HG02885 (cell line): Measurements from ENCODE around the gene HVCN1.
A peak's percentile ranks its signal among the peaks of the same experiment; 100 is the strongest.

Source experiments
- ATAC-seq: cut with Tn5 transposase; IDR thresholded peaks from one replicate; pipeline ENCODE4 v1.9.1; 2021; ENCODE audit warnings: mild to moderate bottlenecking; ENCODE audit not compliant: unreplicated experiment, poor library complexity

HVCN1 gene

GRCh38 chr12:110702081-110702480 lies 13.2 kb upstream of the HVCN1 start:
- ATAC-seq = no peak

DNA sequence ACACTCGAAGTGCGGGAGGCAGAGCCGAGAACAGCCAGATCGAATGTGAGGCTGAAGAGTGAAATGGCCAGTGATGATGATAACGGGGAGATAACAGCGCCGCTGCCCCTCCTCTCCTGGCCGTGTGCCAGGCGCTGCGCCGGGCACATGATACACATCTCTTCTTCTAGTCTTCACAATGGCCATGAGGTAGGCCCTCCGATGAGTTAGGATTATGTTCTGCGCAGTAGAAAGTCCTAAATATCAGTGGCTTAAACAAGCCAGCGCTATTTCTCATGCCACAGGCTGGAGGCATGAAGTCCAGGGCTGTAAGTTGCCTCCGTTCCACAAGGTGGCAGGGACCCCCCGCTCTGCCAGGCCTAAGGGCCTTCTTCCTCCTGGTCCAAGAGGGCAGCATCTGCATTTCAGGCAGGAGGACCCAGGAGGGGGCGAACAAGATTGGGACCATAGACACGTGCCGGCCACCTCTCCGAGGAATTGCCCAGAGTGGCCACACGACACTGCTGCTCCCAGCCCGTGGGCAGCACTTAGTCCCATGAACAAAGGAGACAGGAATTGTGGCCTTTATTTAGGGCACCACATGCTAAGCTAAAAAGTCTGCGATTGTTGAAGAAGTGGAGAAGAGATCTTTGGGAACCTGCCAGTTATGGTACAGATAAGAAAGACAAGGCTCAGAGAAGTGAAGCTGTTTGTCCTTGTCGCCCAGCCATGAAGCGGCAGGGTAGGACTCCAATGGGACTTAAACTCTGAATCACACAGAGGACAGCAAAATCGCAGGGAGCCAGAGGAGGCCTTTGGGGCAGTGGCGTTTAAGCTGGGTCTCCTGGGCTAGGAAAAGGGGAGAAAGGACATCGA lies 10.9 kb upstream of the HVCN1 start:
- no peak for ATAC-seq

DNA sequence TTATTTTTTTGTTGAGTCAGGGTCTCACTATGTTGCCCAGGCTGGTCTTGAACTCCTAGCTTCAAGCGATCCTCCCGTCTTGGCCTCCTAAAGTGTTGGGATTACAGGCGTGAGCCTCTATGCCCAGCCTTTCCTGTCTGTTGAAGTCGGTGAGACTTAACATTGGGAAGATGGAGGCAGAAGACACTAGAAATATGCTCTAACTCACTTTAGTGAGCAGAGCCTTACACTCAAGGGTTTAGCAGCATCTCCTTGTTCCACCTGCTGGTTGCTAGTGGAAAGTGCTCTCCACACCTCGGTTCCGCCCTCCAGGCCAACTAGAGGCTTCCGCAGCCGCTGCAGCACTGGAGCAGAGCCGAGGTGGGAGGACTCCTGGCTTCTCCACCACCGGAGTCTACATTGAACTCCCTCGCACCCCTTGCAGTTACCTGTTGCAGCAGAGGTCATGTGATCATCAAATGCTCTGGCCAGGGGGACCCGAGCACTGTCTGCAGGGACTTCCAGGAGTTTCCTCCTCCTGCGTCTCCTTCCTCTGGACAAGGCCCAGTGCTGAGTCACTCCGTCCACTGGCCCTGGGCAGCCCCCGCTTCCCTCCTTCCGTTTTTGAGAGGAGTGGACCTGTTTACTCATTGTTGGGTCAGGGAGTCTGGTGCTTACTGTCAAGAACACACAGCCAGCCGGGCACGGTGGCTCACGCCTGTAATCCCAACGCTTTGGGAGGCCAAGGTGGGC lies 9.4 kb upstream of the HVCN1 start:
- peak; percentile 89 for ATAC-seq

DNA sequence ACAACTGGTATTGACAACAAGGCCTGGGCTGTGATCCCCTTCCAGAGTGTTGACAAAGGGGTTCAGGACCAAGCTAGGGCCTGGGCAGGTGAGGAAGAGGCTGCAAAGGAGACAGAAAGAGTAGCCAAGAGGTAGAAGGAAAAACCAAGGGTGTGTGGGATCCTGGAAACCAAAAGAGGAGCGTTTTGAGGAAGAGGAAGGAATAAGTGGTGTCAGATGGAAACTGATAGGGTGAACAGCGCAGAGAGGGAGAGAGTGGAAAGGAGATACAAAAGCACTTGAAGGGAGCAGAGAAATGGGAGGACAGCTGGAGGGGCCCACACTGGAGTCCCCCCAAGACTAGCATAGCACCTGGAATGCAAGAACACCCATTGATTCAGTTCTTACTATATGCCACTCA lies 8.3 kb upstream of the HVCN1 start:
- ATAC-seq = no peak

GRCh38 chr12:110696283-110696682 lies 7.4 kb upstream of the HVCN1 start:
- ATAC-seq = no peak

DNA sequence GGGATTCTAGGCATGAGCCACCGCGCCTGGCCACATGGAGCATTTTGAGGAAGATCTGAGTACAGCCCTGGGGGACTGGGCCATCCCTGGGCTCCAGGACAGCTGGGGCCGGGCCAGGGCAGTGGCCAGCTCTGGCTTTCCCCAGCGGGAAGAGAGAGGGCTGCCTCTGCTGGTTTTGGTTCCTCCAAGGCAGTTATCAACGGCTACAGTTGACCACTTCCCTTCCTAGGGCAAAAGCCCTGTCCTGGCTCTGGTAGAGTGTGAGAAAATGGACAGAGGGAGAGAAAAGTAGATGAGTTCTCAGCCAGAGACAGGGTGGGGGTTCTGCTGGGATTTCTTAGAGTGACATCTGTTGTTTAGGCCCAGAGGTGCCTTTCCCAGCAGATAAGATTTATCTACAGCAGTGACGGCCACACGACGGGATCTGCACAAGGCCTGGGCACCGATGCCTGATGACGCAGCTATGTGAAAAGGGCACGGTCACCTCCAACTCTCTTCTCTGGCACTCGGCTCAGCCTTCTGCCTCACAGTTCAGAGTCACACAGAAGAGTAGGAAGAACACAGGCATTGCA lies 5.5 kb upstream of the HVCN1 start:
- ATAC-seq = no peak

GRCh38 chr12:110693731-110694130 lies 4.8 kb upstream of the HVCN1 start:
- ATAC-seq = no peak

GRCh38 chr12:110690127-110690430 lies 1.2 kb upstream of the HVCN1 start:
- ATAC-seq = no peak

DNA sequence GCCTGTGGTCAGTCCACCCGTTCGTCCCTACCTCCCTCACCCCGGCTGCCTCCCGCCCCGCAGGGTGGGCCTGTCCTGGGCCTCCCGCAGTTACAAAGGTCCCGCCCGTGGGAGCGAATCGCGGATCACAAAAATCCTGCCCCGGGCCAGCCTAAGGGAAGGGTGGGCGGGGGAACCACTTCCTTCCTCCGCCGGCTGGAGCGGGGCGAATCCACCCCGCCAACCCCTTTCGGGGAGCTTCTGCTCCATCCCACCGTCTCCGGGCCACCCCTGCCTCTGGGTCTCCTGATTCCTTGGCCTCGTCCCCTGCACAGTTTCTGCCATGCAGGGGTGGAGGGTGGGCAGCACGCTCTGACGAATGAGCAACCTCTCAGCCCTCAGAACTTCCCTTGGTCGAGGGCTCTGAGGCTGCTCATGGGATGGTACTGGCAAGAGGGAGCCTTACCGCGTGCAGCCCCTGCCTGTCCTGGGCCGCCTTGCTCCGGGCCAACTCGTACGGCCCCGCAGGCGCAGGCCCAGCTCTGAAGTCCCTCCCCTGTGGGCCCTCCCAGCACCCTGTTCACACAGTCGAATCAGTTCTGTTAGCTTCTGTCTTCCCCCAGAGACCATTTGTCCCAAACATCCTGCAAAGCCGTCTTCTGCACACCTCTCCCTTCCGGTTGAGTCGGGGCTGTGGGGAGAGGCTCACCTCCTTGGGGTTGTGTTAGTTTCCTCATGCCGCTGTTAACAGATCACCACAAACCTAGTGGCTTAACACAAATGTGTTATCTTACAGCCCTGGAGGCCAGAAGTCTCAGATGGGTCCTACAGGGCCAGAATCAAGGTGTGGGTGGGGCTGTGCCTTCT lies 589 bp upstream of the HVCN1 start:
- ATAC-seq = peak; percentile 58

DNA sequence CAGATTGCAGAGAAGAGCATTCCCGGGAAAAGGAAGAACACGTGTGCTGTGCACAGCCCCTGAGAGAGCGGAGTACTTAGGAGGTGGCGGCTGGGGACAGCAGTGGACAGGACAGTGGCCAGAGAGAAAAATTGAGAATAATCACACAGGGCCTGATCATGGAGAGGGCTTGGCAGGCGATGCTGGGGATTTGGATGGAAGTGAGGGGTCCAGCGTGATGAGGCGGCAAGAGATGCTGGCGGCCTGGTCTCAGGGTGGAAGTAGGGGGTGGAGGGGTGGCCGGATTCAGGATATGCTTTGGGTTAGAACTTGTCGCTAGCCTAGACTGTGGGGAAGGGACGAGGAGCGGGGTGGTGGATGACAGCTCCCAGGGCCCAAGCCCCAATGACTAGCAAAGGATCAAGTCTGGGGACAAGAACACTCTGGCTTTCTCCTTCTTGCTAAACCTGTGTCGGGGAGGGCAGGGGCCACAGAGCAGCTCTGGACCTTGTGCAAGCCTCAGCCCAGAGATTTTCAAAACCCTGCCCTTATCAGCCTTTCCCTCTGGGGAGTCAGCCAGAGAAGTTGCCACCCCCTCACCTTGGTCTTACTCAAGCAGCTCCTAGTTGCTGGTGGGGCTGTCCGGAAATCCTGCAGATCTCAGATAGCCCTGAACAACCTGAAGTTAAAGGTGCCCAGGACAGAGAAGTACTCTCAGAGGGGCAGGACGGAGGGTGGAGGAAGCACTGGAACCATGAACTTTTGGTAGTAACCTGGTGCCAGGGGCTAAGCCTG lies 1.3 kb downstream of the HVCN1 start:
- no peak for ATAC-seq

- no peak for ATAC-seq
Observed at GRCh38 chr12:110686294-110686903, 2.5 kb downstream of the HVCN1 start.

- no peak for ATAC-seq
Observed at GRCh38 chr12:110684312-110684836, 4.5 kb downstream of the HVCN1 start.

GRCh38 chr12:110683888-110684287 lies 5.0 kb downstream of the HVCN1 start:
- no peak for ATAC-seq

- no peak for ATAC-seq
Observed at GRCh38 chr12:110680032-110680431, 8.9 kb downstream of the HVCN1 start.

GRCh38 chr12:110679201-110679600 lies 9.7 kb downstream of the HVCN1 start:
- no peak for ATAC-seq

- ATAC-seq = no peak
Observed at GRCh38 chr12:110677982-110678381, 10.9 kb downstream of the HVCN1 start.

GRCh38 chr12:110677206-110677911 lies 11.6 kb downstream of the HVCN1 start:
- ATAC-seq = peak; percentile 70

DNA sequence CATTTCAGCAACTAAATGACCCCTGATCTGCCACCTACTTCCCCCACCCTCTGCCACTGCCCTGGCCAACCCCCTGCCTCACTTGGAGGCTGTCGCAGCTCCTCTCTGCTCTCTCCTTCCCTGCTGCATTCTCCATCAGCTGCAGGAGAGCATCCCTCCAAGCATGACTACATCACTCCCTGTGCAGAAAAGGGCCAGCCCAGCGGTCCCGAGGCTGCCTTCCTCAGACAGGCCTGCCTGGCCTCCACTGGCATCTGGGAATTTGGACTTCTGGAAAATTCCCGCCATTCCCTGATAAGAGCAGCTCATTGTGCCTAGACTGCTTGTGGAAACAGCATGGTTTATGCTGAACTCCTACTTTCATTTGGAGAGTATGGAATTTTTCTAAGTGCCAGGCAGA lies 12.7 kb downstream of the HVCN1 start:
- ATAC-seq = no peak
